ENCODE results near the gene SLC6A1.

GRCh38 chr3:10984371-10984896 lies 8.1 kb upstream of the SLC6A1 start:
- no peak for TF ChIP-seq POLR2A (IDR thresholded peaks at IDR 0.05)
- TF ChIP-seq CTCF (IDR thresholded peaks at IDR 0.05), result no peak
